GM12801 (cell line): Measurements from ENCODE around the gene MGMT.

Source experiments
- TF ChIP-seq, protein P1 (sequence below): IDR thresholded peaks from one replicate; pipeline ENCODE4 v1.5.1; 2011; ENCODE audit warnings: control low read depth; ENCODE audit not compliant: insufficient read length; ENCODE audit errors: extremely low read depth

Gene MGMT

GRCh38 chr10:129538236-129538635 lies 71.2 kb downstream of the MGMT start:
- TF ChIP-seq, protein P1, sequence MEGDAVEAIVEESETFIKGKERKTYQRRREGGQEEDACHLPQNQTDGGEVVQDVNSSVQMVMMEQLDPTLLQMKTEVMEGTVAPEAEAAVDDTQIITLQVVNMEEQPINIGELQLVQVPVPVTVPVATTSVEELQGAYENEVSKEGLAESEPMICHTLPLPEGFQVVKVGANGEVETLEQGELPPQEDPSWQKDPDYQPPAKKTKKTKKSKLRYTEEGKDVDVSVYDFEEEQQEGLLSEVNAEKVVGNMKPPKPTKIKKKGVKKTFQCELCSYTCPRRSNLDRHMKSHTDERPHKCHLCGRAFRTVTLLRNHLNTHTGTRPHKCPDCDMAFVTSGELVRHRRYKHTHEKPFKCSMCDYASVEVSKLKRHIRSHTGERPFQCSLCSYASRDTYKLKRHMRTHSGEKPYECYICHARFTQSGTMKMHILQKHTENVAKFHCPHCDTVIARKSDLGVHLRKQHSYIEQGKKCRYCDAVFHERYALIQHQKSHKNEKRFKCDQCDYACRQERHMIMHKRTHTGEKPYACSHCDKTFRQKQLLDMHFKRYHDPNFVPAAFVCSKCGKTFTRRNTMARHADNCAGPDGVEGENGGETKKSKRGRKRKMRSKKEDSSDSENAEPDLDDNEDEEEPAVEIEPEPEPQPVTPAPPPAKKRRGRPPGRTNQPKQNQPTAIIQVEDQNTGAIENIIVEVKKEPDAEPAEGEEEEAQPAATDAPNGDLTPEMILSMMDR, result no peak

DNA sequence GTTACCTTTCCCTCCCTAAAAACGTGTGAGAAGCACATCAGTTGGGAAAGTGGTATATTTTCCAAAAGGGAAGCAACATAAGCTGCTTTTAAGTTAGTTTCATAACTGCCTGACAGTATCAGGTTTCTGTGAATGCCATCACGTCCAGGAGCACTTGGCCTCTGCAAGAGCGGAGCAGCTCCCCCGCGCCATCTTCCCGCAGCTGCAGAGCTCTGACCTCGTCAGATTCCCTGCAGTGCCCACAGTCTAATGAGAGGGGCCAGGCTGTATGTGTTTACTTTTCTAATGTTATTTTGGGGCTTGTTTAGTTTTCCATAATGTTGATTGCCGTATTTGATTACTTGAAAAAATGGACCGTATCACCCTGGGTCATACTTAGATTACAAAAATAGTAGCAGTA lies 74.2 kb downstream of the MGMT start:
- TF ChIP-seq, protein P1, result no peak

DNA sequence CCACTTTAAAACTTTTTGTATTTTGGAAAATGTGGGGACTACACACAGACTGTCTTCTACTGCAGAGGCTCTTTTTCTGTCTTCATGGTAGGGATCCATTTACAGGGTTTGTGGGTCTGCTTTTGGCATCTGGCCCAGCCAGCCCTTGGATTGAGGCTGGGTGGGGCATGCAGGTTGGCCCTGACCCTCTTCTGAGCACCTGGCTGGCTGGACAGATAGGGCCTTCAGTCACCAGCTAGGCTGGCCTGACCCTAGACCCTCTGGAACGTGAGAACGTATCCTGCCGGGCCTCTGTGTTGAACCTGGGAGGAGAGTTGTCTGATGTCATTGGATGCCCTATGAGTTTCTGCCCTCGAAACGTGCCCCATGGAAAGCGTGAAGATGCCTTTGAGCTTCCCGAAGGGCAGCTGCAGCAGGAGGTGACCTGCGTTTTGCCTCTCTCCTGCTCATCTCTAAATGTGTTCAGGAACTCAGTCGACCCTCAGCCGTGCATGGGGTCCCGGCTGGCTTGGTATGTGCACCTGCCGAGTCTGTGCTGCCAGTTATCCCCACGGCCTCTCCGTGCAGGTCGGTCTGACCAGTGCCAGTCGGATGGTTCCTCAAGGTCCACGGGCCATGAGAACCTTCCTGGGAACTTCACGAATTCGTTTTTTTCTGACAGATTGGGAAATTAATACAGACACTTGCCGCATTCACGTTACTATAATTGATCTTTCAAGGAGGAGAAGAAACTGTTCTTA lies 74.9 kb downstream of the MGMT start:
- TF ChIP-seq, protein P1, result no peak

DNA sequence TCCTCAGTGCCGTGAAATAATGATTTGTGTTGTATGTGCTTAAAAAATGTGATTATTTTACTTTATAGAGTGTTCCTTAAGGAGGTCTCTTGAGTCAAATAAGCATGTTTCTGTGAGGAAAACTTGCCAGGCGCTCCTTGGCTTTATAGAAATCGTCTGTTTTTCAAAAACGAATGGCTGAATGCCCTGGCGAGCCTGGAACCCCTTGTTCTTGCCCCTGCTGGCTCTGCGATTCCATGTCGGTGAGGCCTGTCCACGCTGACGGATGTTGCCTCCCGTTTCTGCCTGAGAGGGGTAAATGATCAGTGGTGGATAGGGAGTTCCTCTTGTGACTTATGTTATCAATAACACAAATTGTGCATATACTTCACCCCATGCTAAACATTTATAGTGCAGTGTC lies 75.5 kb downstream of the MGMT start:
- TF ChIP-seq, protein P1, result no peak

- TF ChIP-seq, protein P1, result no peak
Measured at GRCh38 chr10:129544205-129545202, 77.5 kb downstream of the MGMT start.

DNA sequence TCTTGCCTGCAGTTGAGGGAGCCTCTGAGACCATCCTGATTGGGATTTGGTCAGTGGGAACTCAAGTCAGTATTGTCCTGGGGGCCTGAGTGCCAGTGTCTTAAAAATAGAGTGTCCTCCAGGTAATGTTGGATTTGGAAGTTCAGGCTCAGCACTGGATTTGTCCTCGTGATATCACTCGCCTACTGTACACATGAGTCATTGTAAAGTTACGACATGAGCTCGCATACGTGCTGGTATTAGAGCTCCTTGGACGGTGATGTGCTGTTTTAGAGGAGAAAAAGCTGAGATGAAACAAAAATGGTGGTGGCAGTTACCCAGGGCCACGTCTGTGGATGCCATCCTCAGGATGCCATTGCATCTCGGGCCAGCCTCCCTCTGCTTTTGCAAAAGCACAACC lies 78.2 kb downstream of the MGMT start:
- TF ChIP-seq, protein P1, result no peak

DNA sequence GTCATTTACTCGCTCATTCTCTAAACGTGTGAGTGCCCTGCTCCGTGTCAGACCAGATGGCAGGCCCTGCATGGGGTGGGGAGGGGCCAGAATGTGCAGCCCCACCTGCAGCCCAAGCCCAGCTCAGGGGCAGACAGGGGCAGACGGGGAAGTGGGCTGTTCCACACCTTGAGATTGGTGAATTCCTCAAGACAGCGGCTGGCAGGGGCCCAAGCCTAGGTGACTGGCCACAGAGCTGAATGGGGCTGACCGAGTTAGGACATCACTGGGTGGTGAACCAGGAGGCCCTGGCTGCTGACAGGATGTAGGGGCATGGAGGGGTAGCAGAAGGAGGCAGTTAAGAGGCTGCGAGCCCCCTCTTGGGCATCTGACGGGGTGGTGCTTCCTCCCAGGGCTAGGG lies 79.1 kb downstream of the MGMT start:
- TF ChIP-seq, protein P1, result no peak
